Mononuclear cell (primary cell): ENCODE data around the gene KIF5A. TPM values are rescaled to one million over a fixed set of nuclear protein-coding genes. Genes with fewer than 3 reads are reported as not detected.
"Not testable (repeated sequence)": the region's sequence is repeated elsewhere in the genome, so short reads cannot be mapped to it uniquely, and the experiment has no call there.

Source experiments
- H3K27me3 ChIP-seq: 2 replicates; pipeline ENCODE4 v1.6.0; 2011; ENCODE audit warnings: low read length, control low read depth; ENCODE audit not compliant: insufficient read depth
- H3K4me1 ChIP-seq: 2 replicates; pipeline ENCODE4 v1.5.1; 2011; ENCODE audit warnings: mild to moderate bottlenecking, low read length, control low read depth; ENCODE audit not compliant: insufficient read depth
- H3K4me3 ChIP-seq: 2 replicates; pipeline ENCODE4 v1.5.1; 2011; ENCODE audit warnings: mild to moderate bottlenecking, low read length, moderate library complexity
- H3K9me3 ChIP-seq: 2 replicates; pipeline ENCODE4 v1.5.1; 2011; ENCODE audit warnings: low read depth, mild to moderate bottlenecking, control low read depth, low read length
- total RNA-seq: library from RNA; depleted of rRNA; stranded (reverse); fragments of >200 nt; gene quantifications from one replicate; pipeline ENCODE4 v1.2.3, GENCODE V29; 2012

The KIF5A gene
- total RNA-seq, 1 donor = 0.21 TPM

DNA sequence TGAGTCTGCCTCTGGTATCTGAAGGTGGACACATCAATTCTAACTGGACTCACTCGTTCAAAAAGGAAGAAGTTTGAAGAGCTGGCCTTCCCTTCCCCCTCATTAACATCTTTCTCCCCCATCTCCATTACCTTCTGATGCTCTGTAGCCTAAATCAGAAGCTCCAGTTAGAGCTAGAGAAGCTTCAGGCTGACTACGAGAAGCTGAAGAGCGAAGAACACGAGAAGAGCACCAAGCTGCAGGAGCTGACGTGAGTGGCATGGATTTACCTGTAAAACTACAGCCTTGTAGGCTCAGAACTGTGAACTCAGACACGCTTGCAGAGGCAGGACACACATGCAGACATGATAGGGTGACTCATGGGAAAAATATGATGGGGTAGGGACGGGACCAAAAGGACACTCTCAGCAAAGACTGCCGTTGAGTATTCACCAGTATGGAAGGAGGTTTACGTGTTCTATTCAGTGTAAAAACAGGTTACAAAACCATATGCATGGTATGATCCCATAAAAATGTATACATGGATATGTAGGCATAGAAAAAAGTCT, 26.8 kb downstream of the KIF5A start:
- Histone ChIP-seq H3K4me3 (no peak overlapping the region), H3K4me1 (no peaks in the 10 kb centered on the region), H3K9me3 (no peaks in the 10 kb centered on the region), H3K27me3 (no peaks in the 10 kb centered on the region)

DNA sequence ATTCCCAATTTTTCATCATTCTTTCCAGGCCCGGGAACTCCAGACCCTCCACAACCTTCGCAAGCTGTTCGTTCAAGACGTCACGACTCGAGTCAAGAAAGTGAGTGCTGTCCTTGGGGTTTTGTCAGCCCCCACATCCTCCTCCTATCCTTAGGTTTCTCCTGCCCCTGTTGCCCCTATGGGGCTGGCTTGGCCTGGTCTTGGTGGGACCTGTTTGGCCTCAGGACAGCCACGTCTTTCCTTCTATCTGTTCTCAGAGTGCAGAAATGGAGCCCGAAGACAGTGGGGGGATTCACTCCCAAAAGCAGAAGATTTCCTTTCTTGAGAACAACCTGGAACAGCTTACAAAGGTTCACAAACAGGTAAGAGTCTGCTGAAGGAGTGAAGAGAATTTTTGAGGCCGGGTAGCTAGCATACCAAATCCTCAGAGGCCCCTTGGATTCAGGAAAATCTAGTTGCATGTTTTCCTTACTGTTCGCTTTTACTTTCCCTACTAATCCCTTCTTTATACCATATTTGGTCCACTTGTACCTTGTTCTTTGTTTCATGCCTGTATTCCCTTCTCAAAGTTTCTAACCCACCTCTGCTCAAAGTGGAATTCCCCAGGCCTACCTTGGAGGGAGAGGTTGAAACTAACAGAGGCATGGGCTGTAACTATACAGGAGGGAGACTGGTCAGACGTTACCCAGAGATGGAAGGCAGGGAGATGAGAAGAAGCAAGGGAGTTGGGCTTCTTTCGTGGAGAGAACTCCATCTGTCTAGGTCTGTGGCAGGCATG, 28.3 kb downstream of the KIF5A start:
- Histone ChIP-seq H3K4me1 (no peaks in the 10 kb centered on the region), H3K4me3 (no peak overlapping the region), H3K9me3 (no peaks in the 10 kb centered on the region), H3K27me3 (peaks cover 2% of the 10 kb centered on the region)

DNA sequence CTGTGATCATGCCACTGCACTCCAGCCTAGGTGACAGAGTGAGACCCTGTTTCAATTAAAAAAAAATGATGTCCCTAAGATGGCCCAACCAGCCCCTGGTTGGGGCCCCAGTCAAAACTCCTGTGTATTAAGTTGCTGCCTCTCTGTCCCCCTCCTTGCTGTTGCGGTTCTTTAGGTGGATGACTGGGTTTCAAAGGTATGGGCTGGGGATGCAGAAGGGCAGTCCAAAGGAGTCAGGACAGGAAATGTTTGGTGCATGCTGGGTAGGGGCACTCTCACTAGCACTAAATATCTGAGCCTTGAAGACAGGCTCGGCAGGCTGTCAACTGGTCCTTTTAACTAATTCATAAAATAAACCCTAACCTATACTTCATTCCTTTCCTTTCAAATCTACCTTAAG, 29.2 kb downstream of the KIF5A start:
- Histone ChIP-seq H3K4me3 (no peak overlapping the region), H3K4me1 (peaks cover 2% of the 10 kb centered on the region), H3K9me3 (no peaks in the 10 kb centered on the region), H3K27me3 (peaks cover 2% of the 10 kb centered on the region)

DNA sequence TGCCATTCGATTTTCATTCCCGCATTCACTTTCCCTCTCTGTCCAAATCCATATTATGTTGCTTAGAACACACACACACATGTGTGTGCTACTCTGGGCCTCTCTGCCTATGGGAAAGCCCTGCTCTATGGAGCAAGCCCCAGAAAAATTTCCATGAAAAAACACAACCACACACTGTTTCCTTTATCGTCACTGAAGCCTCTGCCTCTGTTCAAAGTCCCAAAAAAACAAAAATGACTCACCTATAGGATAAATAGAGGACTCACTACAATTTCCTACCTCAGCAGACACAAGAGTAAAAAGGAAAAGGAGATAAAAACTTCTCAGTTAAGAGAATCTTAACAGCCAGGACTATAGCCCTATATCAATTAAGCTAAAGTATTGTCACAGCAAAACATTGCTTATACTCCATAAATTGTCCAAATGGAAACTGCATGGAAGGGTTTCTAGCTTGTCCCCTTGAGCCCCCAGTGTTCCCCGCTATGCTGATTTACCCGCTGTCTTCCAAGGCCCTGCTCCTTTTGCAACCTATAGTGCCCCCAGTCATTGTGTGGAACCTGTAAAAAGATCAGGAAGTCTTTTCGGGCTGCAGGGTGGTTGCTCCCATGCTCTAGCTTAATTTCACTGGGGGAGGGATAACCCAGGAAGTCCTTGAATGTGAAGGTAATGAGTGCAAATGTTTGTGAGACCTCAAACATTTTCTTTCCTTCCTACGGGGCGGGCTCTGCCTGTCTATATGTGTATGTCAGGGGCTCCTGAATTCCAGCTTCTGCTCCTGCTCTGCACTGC, 30.0 kb downstream of the KIF5A start:
- H3K9me3 ChIP-seq = no peaks in the 10 kb centered on the region
- peaks cover 11% of the 10 kb centered on the region for H3K4me1 ChIP-seq
- no peak overlapping the region for H3K4me3 ChIP-seq
- H3K27me3 ChIP-seq = peaks cover 2% of the 10 kb centered on the region

DNA sequence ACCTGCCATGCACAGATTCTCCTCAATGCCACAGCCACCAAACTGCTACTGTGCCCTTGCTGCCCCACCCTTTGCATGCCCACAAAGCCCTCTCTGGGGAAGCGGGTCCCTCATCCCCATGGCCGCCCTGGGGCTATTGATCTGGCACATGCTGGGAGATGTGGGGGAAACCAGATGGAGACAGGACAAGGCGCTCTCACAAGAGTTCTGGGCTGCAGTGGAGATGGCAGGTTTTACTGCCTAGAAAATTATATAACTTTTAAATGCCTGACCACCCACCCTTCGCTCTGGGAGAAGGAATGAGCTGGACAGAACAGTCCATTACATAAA, 30.6 kb downstream of the KIF5A start:
- no peaks in the 10 kb centered on the region for H3K9me3 ChIP-seq
- H3K4me1 ChIP-seq = peaks cover 12% of the 10 kb centered on the region
- peaks cover 2% of the 10 kb centered on the region for H3K27me3 ChIP-seq
- no peak overlapping the region for H3K4me3 ChIP-seq

DNA sequence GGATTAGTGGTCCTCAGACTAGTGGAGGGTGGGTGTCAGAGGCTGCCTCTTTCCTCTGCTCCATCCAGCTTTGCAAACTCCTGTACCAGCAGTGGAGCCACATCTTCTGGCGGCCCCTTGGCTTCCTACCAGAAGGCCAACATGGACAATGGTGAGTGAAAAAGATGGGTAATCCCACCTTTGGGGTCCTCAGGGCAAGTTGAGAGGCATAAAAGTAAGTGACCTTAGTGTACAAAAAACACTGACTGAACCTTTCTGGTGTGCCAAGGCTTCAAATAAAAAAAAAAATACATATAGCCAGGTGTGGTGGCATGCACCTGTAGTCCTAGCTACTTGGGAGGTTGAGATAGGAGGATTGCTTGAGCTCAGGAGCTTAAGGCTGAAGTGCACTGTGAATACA, 32.0 kb downstream of the KIF5A start:
- H3K9me3 ChIP-seq = no peaks in the 10 kb centered on the region
- H3K27me3 ChIP-seq = peaks cover 4% of the 10 kb centered on the region
- H3K4me1 ChIP-seq = peaks cover 12% of the 10 kb centered on the region

DNA sequence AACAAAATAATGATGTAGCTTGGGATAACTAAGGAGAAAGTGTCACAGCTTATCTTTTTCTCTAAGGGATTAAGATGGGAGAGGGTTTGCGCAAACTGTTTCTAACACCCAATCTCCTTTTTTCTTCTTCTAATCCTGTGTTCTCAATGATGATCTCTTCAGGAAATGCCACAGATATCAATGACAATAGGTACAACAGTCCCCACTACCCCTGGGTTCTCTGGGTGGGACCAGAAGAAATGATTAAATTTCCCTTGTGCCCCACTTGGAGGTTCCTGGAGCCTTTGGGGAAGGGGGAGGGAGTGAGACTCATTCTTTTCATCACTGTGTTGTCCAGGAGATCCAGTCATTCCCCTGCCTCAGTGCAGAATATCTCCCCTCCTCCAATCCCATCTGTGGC, 32.6 kb downstream of the KIF5A start:
- H3K4me1 ChIP-seq = peaks cover 12% of the 10 kb centered on the region
- peaks cover 8% of the 10 kb centered on the region for H3K27me3 ChIP-seq
- H3K4me3 ChIP-seq = no peak overlapping the region
- H3K9me3 ChIP-seq = no peaks in the 10 kb centered on the region

More for the DNA sequence above, 32.0 kb downstream of the KIF5A start:
- H3K4me3 ChIP-seq = no peak overlapping the region

DNA sequence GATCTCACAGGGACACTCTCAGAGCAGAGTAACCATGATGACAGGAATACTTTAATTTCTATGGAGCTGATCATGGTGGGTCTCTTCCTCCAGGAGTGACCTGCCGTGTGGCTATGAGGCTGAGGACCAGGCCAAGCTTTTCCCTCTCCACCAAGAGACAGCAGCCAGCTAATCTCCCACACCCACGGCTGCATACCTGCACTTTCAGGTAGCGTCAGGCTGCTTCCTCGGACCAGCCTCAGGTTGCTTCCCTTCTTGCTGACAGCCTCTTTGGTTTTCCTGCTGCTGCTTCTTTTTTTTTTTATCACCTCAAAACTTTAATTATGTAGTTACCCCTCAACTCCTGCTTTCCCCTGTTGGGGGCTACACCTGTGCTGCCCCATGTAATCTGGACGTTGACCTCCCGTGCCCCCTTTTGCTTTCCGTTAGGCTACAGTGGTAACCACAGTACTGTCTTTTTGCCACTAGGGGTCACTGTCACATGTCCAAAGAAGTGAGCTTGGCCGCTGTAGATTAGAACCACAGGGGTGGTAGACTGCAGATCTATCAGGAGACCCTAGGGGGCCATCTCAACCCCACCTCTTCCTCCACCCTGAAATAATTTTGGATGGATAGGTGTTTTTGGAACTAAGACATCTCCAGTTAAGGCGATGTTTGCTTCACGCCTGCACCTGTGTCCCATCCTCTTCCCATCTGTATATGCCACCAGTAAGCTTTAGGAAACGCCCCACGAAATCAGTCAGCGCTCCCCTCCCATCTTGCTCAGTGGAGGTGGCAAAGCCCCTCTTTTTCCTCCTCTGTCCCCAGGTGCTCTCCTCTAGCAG, 33.4 kb downstream of the KIF5A start:
- Histone ChIP-seq H3K9me3 (no peaks in the 10 kb centered on the region), H3K4me3 (no peak overlapping the region), H3K27me3 (peaks cover 14% of the 10 kb centered on the region), H3K4me1 (peaks cover 12% of the 10 kb centered on the region)

DNA sequence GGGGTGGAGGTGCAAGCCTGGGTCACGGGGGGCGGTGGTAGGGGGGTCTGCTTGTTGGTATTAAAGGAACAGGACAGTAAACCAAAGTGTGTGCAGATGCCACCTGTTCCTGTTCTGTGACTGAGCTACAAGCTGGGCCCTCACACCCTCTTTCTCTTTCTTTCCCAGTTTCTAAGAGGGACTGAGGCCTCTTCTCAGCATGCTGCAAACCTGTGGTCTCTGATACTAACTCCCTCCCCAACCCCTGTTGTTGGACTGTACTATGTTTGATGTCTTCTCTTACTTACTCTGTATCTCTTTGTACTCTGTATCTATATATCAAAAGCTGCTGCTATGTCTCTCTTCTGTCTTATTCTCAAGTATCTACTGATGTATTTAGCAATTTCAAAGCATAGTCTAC, 34.2 kb downstream of the KIF5A start:
- Histone ChIP-seq H3K4me3 (no peak overlapping the region), H3K27me3 (peaks cover 15% of the 10 kb centered on the region), H3K4me1 (peaks cover 12% of the 10 kb centered on the region), H3K9me3 (no peaks in the 10 kb centered on the region)

DNA sequence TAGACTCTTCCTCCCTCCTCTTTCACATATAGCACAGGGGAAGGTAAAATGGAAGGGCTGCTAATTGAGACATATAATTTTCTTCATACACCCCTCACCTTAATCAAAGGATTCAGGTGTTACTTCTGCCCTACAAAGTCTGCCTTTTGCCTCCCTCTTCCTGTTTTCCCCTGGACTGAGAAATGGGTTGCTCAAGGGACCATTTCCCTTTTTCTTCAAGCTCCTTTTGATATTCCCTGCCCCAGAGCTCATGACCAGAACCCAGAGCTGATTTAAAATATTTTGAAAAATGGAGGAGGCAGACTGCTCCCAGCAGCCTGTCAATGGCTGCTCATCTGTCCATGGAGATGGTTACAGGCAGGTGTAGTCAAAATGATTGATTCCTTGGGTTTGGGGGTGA, 34.8 kb downstream of the KIF5A start:
- peaks cover 15% of the 10 kb centered on the region for H3K27me3 ChIP-seq
- H3K4me1 ChIP-seq = peaks cover 12% of the 10 kb centered on the region
- H3K4me3 ChIP-seq = no peak overlapping the region
- no peaks in the 10 kb centered on the region for H3K9me3 ChIP-seq

DNA sequence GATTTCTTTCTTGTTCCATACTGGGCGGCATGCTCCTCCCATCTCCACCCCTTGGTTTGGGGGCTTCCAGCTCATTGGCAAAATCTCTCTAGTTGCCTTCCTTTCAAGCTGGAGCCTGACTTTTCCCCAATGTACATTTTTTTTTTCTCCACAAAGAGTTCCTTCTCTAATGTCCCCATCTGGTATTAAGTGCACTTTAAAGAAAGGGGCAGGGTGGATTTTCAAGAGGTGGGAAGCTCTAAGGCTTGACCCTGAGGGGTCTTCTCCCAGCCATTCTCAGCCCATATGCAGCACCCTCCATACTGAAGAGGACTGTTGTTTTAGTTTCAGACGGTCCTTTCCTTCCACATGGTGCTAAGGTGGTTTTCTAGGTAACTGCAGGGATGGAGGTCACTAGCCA, 35.3 kb downstream of the KIF5A start:
- H3K4me1 ChIP-seq = peaks cover 13% of the 10 kb centered on the region
- no peak overlapping the region for H3K4me3 ChIP-seq
- no peaks in the 10 kb centered on the region for H3K9me3 ChIP-seq
- peaks cover 15% of the 10 kb centered on the region for H3K27me3 ChIP-seq

DNA sequence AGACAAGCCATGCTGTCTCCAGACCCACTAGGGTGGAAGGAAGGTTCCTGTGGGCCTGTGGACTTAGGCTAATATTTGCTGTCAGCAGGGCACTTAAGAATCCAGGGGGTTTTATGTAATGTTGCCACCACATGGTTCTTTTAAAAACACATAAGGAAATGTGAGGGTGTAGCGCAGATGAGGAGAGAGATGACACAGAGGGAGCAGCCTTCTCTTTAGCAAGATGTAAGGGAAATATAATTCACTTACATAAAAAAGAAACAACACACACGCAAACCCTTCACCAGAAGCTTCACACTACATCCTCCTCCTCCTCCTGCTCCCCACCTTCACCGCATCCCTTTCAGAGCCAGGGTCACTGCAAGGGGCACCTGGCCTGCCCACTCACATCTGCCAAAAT, 36.3 kb downstream of the KIF5A start:
- Histone ChIP-seq H3K9me3 (no peaks in the 10 kb centered on the region), H3K4me3 (no peak overlapping the region), H3K27me3 (peaks cover 15% of the 10 kb centered on the region), H3K4me1 (peaks cover 20% of the 10 kb centered on the region)

DNA sequence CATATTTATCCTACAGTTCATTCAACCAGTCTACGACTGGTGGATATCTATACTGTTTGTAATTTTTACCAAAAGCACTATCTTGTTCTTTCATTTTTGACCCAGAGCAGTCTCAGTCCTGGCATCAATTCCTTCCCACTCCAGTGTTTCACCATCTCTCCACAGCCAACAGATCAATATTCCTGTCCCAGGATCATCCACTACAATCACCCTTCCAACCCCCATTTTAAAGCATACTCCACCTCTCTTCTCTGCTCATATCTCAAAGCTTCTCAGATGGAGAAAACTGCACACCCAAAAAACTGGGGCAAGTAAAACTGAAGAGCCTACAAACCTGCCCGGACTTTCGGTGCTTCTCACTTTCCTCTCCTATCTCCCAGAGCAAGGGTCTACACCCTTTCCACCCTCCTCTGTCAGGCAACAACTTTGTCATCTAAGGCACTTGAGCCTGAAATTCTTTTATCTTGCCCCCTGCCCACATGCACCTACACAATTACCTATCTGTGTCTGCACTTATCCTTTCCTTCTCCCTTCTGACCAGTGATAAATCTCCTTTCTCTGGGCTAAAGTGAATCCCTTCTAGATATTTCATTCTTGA, 37.1 kb downstream of the KIF5A start:
- Histone ChIP-seq H3K9me3 (no peaks in the 10 kb centered on the region), H3K4me1 (peaks cover 26% of the 10 kb centered on the region), H3K27me3 (peaks cover 15% of the 10 kb centered on the region), H3K4me3 (no peak overlapping the region)

DNA sequence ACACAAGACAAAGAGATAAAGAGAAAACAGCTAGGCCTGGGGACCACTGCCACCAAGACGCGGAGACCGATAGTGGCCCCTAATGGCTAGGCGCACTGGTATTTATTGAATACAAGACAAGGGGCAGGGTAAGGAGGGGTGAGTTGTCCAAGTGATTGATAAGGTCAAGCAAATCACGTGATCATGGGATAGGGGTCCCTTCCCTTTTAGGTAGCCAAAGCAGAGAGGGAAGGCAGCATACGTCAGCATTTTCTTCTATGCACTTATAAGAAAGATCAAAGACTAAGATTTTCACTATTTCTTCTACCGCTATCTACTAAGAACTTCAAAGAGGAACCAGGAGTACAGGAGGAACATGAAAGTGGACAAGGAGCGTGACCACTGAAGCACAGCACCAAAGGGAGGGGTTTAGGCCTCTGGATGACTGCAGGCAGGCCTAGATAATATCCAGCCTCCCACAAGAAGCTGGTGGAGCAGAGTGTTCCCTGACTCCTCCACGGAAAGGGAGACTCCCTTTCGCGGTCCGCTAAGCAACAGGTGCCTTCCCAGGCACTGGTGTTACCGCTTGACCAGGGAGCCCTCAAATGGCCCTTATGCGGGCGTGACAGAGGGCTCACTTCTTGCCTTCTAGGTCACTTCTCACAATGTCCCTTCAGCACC, 39.2 kb downstream of the KIF5A start:
- H3K4me3 ChIP-seq, H3K9me3 ChIP-seq: not testable (repeated sequence)
- H3K27me3 ChIP-seq = peaks cover 12% of the 10 kb centered on the region
- peaks cover 32% of the 10 kb centered on the region for H3K4me1 ChIP-seq
